ENCODE measurements around the gene EEF2.

Gene EEF2

GRCh38 chr19:3984908-3985642 lies at the start of gene EEF2:
Gene EEF2, minus strand, starts transcription at chr19:3985463. Its CDS starts 83 bp downstream, at chr19:3985380.
- peak; percentile 87 to 88 for DNase-seq

DNA sequence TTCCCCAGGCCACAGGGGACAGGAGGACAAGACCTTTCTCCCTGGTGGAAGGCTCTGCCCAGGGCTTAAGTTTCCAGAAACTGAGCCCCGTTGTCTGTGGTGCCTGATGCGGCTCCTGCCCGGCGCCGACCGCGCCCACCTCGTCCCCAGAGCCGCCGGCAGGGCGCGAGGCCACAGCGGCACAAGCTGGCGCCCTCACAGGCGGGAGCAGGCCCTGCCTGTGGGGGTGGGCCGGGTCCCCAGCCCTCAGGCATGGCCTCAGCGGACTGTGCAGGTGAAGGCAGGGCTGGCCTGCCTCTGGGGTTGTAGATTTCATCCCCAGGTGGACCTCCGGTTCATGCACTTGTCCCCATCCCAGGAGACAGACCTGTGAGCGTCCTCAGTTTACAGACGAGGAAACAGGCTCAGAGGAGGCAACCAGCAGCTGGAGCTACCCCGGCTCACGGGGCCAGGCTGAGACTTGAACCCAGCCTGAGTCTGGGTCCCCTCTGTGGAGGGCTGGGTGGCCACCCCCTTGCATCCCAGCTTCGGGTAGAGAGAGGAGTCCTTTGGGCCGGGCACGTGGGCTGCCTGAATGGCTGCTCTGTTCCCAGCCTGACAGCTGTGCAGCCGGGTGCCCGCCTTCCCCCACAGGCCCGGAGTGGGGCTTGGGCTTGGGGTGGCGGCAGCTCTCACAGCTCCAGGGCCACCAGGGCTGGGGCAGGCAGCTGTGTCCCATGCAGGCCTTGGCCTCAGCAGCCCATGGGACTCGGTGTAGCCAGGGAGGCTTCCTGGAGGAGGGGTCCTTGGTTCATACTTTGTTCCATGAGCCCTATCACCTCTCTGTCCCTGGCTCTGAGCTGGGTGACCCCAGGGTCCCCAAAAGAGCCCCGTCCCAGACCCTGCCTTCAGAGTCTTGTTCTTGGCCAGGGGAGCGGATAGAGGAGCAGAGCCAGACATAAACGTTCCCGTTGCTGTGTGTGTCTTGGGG lies 49.1 kb upstream of the EEF2 start:
- DNase-seq: no peak

DNA sequence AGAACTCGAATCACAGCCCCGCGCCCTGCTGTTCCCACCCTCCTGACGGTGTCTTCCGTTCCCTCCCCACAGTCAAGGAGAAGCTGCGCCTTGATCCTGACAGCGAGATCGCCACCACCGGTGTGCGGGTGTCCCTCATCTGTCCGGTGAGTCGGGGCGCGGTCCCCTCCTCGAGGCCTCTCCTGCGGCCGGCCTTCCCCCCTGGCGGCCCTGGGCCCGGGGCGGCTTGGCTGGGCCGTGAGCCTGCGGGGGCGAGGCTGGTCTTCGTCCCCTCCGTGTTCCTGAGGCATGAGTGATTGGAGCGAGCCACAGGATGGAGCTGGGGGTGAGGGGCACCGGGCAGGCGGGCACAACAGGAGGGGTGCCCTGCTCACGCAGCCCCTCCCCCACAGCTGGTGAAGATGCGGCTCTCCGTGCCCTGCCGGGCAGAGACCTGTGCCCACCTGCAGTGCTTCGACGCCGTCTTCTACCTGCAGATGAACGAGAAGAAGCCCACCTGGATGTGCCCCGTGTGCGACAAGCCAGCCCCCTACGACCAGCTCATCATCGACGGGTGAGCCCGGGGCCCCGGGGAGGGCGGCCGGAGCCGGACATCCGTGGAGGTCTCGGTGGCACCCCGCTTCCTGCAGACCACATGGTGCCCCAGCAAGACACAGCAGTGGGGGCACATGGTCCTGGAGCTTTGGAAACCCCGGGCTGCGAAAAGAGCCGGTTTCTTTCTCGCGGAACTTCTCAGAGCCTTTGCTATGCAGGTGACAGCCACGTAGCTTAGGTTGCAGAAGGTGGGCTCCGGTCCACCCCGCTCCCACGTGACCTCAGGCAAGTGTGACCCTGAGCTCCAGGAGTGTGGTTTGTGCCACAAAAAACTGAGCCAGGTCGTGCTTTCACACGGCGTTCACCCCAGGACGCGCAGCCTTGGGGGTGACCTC lies 48.0 kb upstream of the EEF2 start:
- no peak for DNase-seq

GRCh38 chr19:4032436-4032835 lies 47.2 kb upstream of the EEF2 start:
- DNase-seq: no peak

GRCh38 chr19:4031420-4031819 lies 46.2 kb upstream of the EEF2 start:
- no peak for DNase-seq

DNA sequence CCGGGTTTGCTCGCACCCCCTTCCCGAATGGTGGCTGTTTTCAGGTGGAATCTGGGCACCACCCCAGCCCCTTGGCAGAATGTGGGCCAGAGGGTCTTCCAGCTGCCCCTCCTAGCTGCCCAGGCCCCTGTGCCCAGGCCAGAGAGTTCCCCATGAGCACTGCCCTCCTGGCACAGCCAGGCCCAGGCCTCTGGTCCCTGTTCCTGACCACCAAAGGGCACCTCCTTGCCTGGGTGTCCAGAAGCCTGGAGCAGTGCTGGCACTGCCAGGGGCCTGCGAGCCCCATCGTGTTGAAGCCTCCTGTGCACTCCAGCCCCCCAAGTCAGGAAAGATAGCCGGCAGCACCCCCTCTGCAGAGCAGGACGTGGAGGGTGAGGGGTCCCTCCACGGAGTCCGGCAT lies 45.7 kb upstream of the EEF2 start:
- no peak for DNase-seq

- DNase-seq: no peak
Observed at GRCh38 chr19:4030552-4030951, 45.3 kb upstream of the EEF2 start.

DNA sequence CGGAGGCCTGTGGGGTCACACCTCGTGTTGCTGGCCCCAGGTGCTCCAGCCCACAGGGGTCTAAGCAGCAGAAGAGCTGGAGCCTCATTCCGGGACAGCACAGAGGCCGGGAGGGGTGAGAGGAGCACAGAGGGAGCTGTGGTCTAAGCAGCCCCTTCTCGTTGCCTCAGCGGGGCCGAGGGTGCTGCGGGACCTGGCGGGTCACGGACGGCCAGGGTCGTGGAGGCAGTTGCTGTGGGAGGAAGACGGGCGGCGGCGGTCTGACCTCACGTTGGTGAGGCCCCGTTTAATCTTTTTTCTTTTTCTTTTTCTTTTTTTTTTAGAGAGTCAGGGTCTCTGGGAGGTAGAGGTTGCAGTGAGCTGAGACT lies 44.0 kb upstream of the EEF2 start:
- DNase-seq: no peak

DNA sequence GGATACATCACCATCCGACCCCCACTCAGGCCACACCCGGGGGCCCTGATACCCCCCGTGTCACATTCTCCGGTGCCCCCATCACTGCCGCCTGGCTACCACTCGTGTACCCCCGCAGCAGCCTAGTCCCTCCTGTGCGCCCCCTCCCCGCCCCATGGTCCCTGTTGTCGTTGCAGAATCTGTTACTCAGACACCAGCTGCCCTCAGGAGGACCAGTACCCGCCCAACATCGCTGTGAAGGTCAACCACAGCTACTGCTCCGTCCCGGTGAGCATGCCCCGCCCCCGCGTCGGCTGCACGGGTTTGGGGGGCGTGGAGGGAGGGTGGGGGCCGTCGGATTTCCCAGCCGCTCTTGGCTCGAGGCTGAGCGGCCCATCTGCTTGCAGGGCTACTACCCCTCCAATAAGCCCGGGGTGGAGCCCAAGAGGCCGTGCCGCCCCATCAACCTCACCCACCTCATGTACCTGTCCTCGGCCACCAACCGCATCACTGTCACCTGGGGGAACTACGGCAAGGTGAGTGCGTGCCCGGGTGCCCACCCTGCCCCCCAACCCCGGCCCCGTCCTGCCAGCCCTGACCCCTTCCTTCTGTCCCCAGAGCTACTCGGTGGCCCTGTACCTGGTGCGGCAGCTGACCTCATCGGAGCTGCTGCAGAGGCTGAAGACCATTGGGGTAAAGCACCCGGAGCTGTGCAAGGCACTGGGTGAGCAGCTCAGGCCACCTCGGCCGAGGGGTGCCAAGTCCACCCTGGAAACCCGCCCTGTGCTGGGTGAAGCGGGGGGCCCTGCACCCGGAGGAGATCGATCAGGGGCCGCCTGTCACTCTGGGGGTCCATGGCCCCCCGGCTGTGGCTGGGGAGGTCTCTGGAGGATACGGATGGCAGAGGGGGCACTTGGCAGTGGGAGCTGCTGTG lies 43.3 kb upstream of the EEF2 start:
- no peak for DNase-seq

- DNase-seq: no peak
Observed at GRCh38 chr19:4027146-4027545, 41.9 kb upstream of the EEF2 start.

GRCh38 chr19:4025317-4025716 lies 40.1 kb upstream of the EEF2 start:
- no peak for DNase-seq

DNA sequence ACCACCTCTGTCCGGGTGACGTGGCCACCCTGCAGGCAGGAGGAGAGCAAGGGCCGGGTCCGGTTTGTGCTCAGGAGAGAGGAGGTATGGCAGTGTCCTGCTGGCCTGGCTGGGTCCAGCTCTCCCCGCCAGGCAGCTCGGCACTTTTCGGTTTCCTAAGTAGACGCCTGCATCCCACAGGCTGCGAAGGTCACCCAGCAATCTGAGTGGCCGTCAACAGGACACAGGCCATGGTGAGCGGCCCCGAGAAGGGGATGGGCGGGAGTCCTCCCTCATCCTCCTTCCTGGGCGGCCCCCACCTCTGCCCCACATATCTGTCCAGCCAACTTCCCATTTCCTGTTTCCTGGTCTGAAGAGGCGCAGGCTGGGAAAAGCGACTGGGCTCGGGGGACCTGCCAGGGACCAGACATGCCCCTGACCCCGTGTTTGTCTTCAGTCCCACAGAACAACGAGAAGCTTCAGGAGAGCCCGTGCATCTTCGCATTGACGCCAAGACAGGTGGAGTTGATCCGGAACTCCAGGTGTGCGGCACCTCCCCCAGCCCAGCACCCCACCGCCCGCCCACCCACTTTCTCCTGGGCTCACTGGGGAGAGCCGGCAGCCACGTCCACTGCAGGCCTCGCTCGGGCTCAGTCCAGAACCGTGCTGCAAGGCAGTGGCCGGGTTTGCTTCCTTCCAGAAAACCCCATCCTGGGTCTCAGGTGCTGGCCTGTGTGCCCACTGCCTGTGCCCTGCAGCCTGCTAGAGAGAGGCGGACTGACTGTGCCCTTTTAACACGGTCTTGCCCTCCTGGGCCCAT lies 38.5 kb upstream of the EEF2 start:
- DNase-seq: no peak

- DNase-seq: no peak
Observed at GRCh38 chr19:4019578-4019977, 34.3 kb upstream of the EEF2 start.

DNA sequence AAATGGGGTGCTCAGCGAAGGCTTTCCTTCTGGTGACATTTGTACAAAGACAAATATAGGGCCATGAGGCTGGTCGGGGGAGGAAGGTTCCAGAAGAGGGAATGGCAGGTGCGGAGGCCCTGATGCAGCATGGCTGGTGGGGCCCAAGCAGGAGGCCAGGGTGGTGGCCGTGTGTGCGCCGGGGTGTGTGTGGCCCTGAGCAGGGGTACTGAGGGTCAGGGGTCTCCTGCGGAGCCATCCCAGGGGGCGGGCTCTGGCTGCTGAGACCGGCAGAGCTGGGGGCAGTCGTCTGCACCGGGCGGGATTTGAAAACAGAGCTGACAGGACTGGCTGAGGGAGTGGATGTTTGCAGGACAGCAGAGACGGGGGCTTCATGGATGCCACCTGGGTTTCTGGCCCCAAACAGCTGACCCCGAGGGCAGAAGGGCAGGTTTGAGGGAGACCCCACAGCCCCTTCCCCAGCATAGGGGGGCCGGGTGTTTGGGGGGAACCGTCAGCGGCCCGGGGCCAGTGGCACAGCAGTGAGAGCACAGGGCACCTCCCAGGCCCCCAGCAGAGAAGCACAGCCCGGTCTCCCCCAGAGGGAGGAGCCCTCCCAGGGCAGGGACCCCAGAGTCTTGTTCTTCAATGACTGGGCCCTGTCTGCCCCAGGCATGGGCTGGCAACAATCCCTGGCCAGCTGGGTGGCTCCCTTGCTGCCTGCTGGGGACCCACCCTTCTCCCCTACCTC lies 33.7 kb upstream of the EEF2 start:
- DNase-seq: no peak

- no peak for DNase-seq
Observed at GRCh38 chr19:4018140-4018613, 32.9 kb upstream of the EEF2 start.

DNA sequence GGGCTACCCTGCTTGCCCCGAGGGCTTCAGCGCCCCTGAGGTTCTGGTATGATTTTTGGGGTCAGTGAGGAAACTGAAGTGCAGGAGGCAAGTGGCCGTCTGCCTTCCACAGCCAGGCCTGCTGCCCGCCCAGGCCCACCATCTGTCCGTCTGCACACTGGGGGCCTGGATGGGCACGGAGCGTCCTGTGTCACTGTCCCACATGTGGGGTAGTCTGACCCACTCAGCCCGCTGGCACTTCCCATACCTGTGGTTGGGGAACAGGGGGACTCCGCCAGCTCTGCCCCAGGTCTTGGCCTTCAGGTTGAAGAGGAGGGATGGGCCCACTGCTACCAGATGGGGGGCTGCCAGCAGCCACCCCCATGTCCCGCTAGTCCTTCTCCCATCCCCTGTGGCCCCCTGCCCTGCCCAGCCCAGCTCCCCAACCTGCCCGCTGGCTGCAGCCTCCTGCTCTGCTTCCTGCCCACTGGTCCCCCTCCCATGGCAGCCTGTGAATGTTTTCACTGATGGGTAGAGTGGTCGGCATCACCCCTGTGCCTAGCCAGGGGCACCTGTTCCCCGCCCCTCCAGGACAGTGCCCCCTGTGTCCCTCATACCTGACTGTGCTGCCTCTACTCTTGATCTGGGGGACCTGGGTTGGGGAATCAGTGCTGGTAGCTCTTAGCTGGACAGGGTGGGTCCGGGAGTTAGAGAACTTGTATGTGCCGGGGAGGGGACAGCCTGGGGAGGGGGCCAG lies 31.8 kb upstream of the EEF2 start:
- no peak for DNase-seq

DNA sequence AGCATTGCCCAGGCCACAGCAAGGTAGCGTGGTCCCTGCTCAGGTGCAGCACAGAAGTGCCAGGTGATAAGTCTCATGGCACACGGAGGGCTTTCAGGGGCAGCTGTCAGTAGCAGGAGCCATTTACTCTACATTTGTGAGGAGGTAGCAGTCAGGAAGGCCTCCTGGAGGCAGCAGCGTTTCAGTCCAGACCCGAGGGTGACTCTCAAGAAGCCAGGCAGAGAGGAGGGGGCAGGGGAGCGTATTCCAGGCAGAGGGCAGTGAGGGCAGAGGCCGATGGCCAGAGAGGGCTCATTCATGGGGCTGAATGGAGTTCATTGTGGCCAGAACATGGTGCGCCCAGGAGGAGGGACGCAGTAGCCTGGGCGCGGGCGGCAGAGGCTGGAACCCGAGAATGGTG lies 31.2 kb upstream of the EEF2 start:
- DNase-seq: no peak

DNA sequence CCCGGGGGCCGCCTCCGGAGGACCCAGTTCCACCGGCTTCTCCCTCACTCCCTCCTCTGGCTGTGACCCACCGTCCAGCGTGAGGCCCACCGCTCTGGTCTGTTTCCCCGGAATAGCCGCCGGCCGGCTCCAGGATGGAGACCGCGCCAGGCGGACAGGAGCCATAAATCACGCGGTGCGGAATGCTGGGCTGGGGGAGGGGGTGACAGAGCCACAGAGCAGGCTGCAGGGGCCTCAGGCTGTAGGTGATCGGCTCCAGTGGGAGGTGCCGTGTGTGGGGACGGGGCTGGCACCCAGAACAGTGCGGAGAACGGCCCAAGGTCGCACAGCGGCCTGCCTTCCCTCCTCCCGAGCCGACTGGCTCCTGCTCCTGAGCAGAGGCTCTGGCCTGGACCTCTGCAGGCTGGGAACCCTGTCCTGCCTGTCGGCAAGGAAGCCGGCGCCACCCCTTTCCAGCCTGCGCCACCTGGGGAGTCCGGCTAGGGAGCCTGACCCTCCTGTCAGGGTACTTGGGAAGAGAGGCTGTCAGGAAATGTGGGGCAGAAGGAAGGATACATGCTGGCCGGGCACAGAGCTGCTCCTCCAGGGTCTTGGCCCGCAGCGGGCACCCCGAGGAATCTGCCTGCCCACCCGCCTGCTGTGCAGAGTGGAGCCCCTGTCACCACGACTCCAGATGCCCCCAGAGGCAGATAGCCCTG lies 30.6 kb upstream of the EEF2 start:
- DNase-seq: no peak

Data from activated CD4-positive, alpha-beta T cell treated with anti-CD3 and anti-CD28 coated beads, Interleukin-2, amount 50 U/mL, for 4 hours (primary cell).